Measurements from ENCODE around the gene ARHGEF11. TPM values are rescaled to one million over a fixed set of nuclear protein-coding genes. Genes with fewer than 3 reads are reported as not detected.
A peak's percentile ranks its signal among the peaks of the same experiment; 100 is the strongest.

The ARHGEF11 gene
- total and polyA plus RNA-seq, 2 experiments from 2014 or later, result 25.0 to 26.9 TPM

DNA sequence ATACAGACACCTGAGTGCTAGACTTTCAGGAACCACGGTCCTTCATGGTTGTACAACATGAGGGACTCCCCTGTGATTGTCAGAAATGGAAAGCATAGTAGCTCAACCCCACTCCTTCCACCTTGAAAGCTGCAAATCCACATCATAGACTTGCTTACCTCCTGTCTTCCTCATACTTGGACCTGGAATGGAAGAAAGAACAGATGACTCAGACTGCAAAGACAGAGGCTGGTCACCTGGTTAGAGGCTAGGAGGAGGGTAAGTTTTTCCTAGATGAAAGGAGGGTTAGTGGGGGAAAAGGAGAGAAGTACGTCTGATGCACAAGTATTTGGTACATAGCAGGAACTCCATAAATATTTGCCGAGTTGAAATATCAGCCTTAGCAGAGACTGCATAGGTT, 87.9 kb downstream of the ARHGEF11 start:
- Histone ChIP-seq H3K9me2 (replicated peaks; ENCODE audit: insufficient read depth) (no peaks in the 10 kb centered on the region), H3K9me3 (ENCODE audit: low read depth) (no peaks in the 10 kb centered on the region)

DNA sequence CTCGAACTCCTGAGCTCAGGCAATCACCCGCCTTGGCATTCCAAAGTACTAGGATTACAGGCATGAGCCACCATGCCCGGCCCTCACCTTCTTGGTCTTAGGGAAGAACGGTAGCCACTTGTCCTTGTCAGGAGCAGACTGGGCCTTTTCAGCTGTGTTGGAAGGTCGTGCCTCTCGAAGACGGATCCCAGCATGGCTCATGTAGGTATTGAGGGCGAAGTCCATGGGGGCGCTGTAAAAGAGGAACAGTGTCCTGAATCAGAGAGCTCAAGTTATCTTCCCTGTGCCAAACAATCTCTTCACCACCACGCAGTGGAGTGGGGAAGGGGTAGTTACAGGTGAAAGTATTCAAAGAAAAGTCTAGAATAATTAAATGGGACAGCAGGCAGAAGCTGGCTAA, 89.2 kb downstream of the ARHGEF11 start:
- Histone ChIP-seq H3K79me2 (no peaks in the 10 kb centered on the region), H2AFZ (no peak overlapping the region), H3K36me3 (replicated peaks; ENCODE audit: insufficient read depth, low read depth) (no peaks in the 10 kb centered on the region), H4K20me1 (ENCODE audit: insufficient read depth, poor library complexity, severe bottlenecking) (no peaks in the 10 kb centered on the region), H3K4me3 (no peak overlapping the region), H3K9me2 (replicated peaks; ENCODE audit: insufficient read depth) (no peaks in the 10 kb centered on the region), H3K27ac (no peak overlapping the region), H3K27me3 (no peaks in the 10 kb centered on the region), H3K9me3 (ENCODE audit: low read depth) (no peaks in the 10 kb centered on the region), H3K4me1 (ENCODE audit: insufficient read depth) (peaks cover 5% of the 10 kb centered on the region), H3K4me2 (no peak overlapping the region)
- TF ChIP-seq EZH2 (IDR thresholded peaks at IDR 0.05; ENCODE audit: borderline replicate concordance) (no peak), EZH2phosphoT487 (IDR thresholded peaks at IDR 0.05; ENCODE audit: low read depth, severe bottlenecking, unreplicated experiment) (no peak), CTCF (IDR thresholded peaks at IDR 0.05; ENCODE audit: poor library complexity) (no peak)
- DNase-seq (ENCODE audit: low spot score), result no peak
- WGBS (ENCODE audit: low lambda C conversion rate, missing lambda C conversion rate), result 86% methylated on average over 10 of the region's 10 CpGs

More for the DNA sequence above, 87.9 kb downstream of the ARHGEF11 start:
- Histone ChIP-seq H3K4me1 (ENCODE audit: insufficient read depth) (peaks cover 5% of the 10 kb centered on the region), H3K4me2 (no peak overlapping the region), H2AFZ (no peak overlapping the region), H3K27ac (peak overlapping the region; percentile 65), H4K20me1 (ENCODE audit: insufficient read depth, poor library complexity, severe bottlenecking) (no peaks in the 10 kb centered on the region), H3K4me3 (no peak overlapping the region), H3K79me2 (no peaks in the 10 kb centered on the region), H3K27me3 (no peaks in the 10 kb centered on the region), H3K36me3 (replicated peaks; ENCODE audit: insufficient read depth, low read depth) (no peaks in the 10 kb centered on the region)
- TF ChIP-seq EZH2phosphoT487 (IDR thresholded peaks at IDR 0.05; ENCODE audit: low read depth, severe bottlenecking, unreplicated experiment), result no peak
- no peak for TF ChIP-seq EZH2 (IDR thresholded peaks at IDR 0.05; ENCODE audit: borderline replicate concordance)
- no peak for TF ChIP-seq CTCF (IDR thresholded peaks at IDR 0.05; ENCODE audit: poor library complexity)
- 94% methylated on average over 3 of the region's 3 CpGs for WGBS (ENCODE audit: low lambda C conversion rate, missing lambda C conversion rate)
- DNase-seq (ENCODE audit: low spot score), result no peak

- DNase-seq (ENCODE audit: low spot score), result no peak
- Histone ChIP-seq H3K27me3 (no peaks in the 10 kb centered on the region), H3K79me2 (no peaks in the 10 kb centered on the region), H3K4me2 (no peak overlapping the region), H3K4me1 (ENCODE audit: insufficient read depth) (peaks cover 5% of the 10 kb centered on the region), H3K4me3 (no peak overlapping the region), H3K36me3 (replicated peaks; ENCODE audit: insufficient read depth, low read depth) (no peaks in the 10 kb centered on the region), H2AFZ (no peak overlapping the region), H3K27ac (no peak overlapping the region), H3K9me2 (replicated peaks; ENCODE audit: insufficient read depth) (no peaks in the 10 kb centered on the region), H4K20me1 (ENCODE audit: insufficient read depth, poor library complexity, severe bottlenecking) (no peaks in the 10 kb centered on the region), H3K9me3 (ENCODE audit: low read depth) (no peaks in the 10 kb centered on the region)
- no peak for TF ChIP-seq CTCF (IDR thresholded peaks at IDR 0.05; ENCODE audit: poor library complexity)
- no peak for TF ChIP-seq EZH2phosphoT487 (IDR thresholded peaks at IDR 0.05; ENCODE audit: low read depth, severe bottlenecking, unreplicated experiment)
- no peak for TF ChIP-seq EZH2 (IDR thresholded peaks at IDR 0.05; ENCODE audit: borderline replicate concordance)
- 76% methylated on average over 2 of the region's 2 CpGs for WGBS (ENCODE audit: low lambda C conversion rate, missing lambda C conversion rate)
Measured at GRCh38 chr1:156953571-156953970, 92.0 kb downstream of the ARHGEF11 start.

DNA sequence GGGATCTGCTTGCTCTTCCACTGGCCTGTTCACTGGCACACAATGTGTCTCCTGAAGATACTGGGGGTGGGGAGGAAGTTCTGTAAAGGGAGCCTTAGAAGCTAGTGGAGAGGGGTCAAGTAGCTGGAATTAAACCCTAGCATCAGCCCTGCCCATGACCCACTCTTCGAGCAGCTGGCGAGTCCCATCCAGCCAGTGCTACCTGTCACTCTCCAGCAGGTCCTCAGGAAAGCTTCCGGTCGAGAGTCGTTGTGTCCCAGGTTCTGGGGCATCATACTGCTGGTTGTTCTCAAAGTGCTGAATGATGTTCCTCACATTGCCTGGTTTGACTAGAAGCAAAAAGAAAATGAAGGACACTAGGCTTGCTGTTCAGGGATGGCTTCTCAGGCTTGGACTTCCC, 94.2 kb downstream of the ARHGEF11 start:
- H3K79me2 ChIP-seq, result no peaks in the 10 kb centered on the region
- no peak overlapping the region for H3K27ac ChIP-seq
- no peaks in the 10 kb centered on the region for H3K9me2 ChIP-seq (replicated peaks; ENCODE audit: insufficient read depth)
- no peaks in the 10 kb centered on the region for H4K20me1 ChIP-seq (ENCODE audit: insufficient read depth, poor library complexity, severe bottlenecking)
- H3K4me1 ChIP-seq (ENCODE audit: insufficient read depth), result no peaks in the 10 kb centered on the region
- H3K36me3 ChIP-seq (replicated peaks; ENCODE audit: insufficient read depth, low read depth), result no peaks in the 10 kb centered on the region
- H3K4me3 ChIP-seq, result no peak overlapping the region
- TF ChIP-seq EZH2 (IDR thresholded peaks at IDR 0.05; ENCODE audit: borderline replicate concordance) (no peak), EZH2phosphoT487 (IDR thresholded peaks at IDR 0.05; ENCODE audit: low read depth, severe bottlenecking, unreplicated experiment) (no peak), CTCF (IDR thresholded peaks at IDR 0.05; ENCODE audit: poor library complexity) (no peak)
- H3K4me2 ChIP-seq, result no peak overlapping the region
- no peak for DNase-seq (ENCODE audit: low spot score)
- no peaks in the 10 kb centered on the region for H3K27me3 ChIP-seq
- no peaks in the 10 kb centered on the region for H3K9me3 ChIP-seq (ENCODE audit: low read depth)
- no peak overlapping the region for H2AFZ ChIP-seq
- WGBS (ENCODE audit: low lambda C conversion rate, missing lambda C conversion rate), result 98% methylated on average over 5 of the region's 5 CpGs

All from hepatocyte (in vitro differentiated cells).